K562 (cell line): ENCODE measurements around the gene GCN1. TPM values are rescaled to one million over a fixed set of nuclear protein-coding genes. Genes with fewer than 3 reads are reported as not detected.

ENCODE experiments used
- ARID3B ChIP-seq: fragments of 250-450 bp; sonication (Bioruptor Pico); IDR thresholded peaks from 2 replicates; pipeline ENCODE4 v1.4.0; 2020; ENCODE audit warnings: borderline replicate concordance
- BRF2 ChIP-seq: IDR thresholded peaks from 3 replicates; pipeline ENCODE4 v1.6.1; 2011; ENCODE audit warnings: borderline replicate concordance, mild to moderate bottlenecking; ENCODE audit not compliant: insufficient read length, insufficient read depth
- HMG20A ChIP-seq: fragments of 450-650 bp; formaldehyde crosslinking; conservative IDR thresholded peaks from 2 replicates; pipeline ENCODE4 v1.4.0; 2020; ENCODE audit warnings: mild to moderate bottlenecking, mixed read lengths
- IRF2 ChIP-seq: sonication (generic); formaldehyde crosslinking; IDR thresholded peaks from 2 replicates; pipeline ENCODE4 v1.8.1; 2022; ENCODE audit warnings: mild to moderate bottlenecking, missing genetic modification reagents
- MAZ ChIP-seq, 2 experiments: fragments of 450-650 bp in 1 of 2; sonication (generic) in 1 of 2; formaldehyde crosslinking; IDR thresholded peaks in 1 of 2; conservative IDR thresholded peaks in 1 of 2; 2 replicates each; pipeline versions ENCODE4 v1.4.0 to v1.5.0; 2020; ENCODE audit warnings: mild to moderate bottlenecking in 1 of 2, missing genetic modification reagents in 1 of 2
- NFE2 ChIP-seq: IDR thresholded peaks from 2 replicates; pipeline ENCODE4 v1.6.1; 2014; ENCODE audit warnings: antibody characterized with exemption, low read depth
- RUNX1 ChIP-seq: sonication (generic); IDR thresholded peaks from 2 replicates; pipeline ENCODE4 v1.6.1; 2016; ENCODE audit warnings: antibody characterized with exemption, low read depth
- SUPT5H ChIP-seq: fragments of 450-650 bp; IDR thresholded peaks from 2 replicates; pipeline ENCODE4 v1.6.1; 2016
- ZBTB7A ChIP-seq: IDR thresholded peaks from 2 replicates; pipeline ENCODE4 v1.6.1; 2011; ENCODE audit warnings: low read depth, mild to moderate bottlenecking, low read length, moderate library complexity, borderline replicate concordance; ENCODE audit not compliant: control insufficient read depth
- polyA plus RNA-seq, 8 experiments: library from polyadenylated mRNA; depleted of rRNA in 4 of 8; stranded (reverse) in 5 of 8; unstranded in 3 of 8; fragments of >200 nt; fragmentation: Nextera tagmentation in 2 of 8; fragmentation: Illumina TruSeq in 1 of 8; extraction: Ambion mirVana in 2 of 8; extraction: Trizol in 1 of 8; gene quantifications; 2 replicates each; pipeline versions ENCODE4 v1.2.1 to v1.2.3, GENCODE V29; 2011 to 2014; ENCODE audit warnings: inconsistent platforms in 1 of 8, missing spikeins in 1 of 8
- total RNA-seq, 7 experiments: library from RNA; depleted of rRNA in 6 of 7; stranded (reverse); fragments of >200 nt in 6 of 7; fragmentation: Illumina TruSeq in 2 of 7; extraction: Trizol in 2 of 7; gene quantifications; 2 replicates each; pipeline versions ENCODE4 v1.2.1 to v1.2.3, GENCODE V29; 2011 to 2021; ENCODE audit warnings: low replicate concordance in 1 of 7
- TF ChIP-seq, protein P1 (sequence below): fragments of 200-600 bp; sonication (generic); IDR thresholded peaks from one replicate; pipeline ENCODE4 v1.6.1; 2012; ENCODE audit warnings: mild to moderate bottlenecking, low read depth, low read length, inconsistent platforms
- TF ChIP-seq, protein P2 (sequence below): fragments of 250-450 bp; sonication (Bioruptor Pico); IDR thresholded peaks from 2 replicates; pipeline ENCODE4 v1.8.0; 2022; ENCODE audit warnings: moderate library complexity, mild to moderate bottlenecking, inconsistent platforms

GCN1 gene
- total and polyA plus RNA-seq, 9 of the 15 experiments (the other 6 are each of a cell fraction or from before 2014, with no cell fraction given), result 11.9 to 190 (median 51.7) TPM

- TF ChIP-seq, protein P1, sequence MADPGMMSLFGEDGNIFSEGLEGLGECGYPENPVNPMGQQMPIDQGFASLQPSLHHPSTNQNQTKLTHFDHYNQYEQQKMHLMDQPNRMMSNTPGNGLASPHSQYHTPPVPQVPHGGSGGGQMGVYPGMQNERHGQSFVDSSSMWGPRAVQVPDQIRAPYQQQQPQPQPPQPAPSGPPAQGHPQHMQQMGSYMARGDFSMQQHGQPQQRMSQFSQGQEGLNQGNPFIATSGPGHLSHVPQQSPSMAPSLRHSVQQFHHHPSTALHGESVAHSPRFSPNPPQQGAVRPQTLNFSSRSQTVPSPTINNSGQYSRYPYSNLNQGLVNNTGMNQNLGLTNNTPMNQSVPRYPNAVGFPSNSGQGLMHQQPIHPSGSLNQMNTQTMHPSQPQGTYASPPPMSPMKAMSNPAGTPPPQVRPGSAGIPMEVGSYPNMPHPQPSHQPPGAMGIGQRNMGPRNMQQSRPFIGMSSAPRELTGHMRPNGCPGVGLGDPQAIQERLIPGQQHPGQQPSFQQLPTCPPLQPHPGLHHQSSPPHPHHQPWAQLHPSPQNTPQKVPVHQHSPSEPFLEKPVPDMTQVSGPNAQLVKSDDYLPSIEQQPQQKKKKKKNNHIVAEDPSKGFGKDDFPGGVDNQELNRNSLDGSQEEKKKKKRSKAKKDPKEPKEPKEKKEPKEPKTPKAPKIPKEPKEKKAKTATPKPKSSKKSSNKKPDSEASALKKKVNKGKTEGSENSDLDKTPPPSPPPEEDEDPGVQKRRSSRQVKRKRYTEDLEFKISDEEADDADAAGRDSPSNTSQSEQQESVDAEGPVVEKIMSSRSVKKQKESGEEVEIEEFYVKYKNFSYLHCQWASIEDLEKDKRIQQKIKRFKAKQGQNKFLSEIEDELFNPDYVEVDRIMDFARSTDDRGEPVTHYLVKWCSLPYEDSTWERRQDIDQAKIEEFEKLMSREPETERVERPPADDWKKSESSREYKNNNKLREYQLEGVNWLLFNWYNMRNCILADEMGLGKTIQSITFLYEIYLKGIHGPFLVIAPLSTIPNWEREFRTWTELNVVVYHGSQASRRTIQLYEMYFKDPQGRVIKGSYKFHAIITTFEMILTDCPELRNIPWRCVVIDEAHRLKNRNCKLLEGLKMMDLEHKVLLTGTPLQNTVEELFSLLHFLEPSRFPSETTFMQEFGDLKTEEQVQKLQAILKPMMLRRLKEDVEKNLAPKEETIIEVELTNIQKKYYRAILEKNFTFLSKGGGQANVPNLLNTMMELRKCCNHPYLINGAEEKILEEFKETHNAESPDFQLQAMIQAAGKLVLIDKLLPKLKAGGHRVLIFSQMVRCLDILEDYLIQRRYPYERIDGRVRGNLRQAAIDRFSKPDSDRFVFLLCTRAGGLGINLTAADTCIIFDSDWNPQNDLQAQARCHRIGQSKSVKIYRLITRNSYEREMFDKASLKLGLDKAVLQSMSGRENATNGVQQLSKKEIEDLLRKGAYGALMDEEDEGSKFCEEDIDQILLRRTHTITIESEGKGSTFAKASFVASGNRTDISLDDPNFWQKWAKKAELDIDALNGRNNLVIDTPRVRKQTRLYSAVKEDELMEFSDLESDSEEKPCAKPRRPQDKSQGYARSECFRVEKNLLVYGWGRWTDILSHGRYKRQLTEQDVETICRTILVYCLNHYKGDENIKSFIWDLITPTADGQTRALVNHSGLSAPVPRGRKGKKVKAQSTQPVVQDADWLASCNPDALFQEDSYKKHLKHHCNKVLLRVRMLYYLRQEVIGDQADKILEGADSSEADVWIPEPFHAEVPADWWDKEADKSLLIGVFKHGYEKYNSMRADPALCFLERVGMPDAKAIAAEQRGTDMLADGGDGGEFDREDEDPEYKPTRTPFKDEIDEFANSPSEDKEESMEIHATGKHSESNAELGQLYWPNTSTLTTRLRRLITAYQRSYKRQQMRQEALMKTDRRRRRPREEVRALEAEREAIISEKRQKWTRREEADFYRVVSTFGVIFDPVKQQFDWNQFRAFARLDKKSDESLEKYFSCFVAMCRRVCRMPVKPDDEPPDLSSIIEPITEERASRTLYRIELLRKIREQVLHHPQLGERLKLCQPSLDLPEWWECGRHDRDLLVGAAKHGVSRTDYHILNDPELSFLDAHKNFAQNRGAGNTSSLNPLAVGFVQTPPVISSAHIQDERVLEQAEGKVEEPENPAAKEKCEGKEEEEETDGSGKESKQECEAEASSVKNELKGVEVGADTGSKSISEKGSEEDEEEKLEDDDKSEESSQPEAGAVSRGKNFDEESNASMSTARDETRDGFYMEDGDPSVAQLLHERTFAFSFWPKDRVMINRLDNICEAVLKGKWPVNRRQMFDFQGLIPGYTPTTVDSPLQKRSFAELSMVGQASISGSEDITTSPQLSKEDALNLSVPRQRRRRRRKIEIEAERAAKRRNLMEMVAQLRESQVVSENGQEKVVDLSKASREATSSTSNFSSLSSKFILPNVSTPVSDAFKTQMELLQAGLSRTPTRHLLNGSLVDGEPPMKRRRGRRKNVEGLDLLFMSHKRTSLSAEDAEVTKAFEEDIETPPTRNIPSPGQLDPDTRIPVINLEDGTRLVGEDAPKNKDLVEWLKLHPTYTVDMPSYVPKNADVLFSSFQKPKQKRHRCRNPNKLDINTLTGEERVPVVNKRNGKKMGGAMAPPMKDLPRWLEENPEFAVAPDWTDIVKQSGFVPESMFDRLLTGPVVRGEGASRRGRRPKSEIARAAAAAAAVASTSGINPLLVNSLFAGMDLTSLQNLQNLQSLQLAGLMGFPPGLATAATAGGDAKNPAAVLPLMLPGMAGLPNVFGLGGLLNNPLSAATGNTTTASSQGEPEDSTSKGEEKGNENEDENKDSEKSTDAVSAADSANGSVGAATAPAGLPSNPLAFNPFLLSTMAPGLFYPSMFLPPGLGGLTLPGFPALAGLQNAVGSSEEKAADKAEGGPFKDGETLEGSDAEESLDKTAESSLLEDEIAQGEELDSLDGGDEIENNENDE, result no peak
- TF ChIP-seq NFE2, result peak; percentile 93
- TF ChIP-seq RUNX1, result no peak
- 0 out of 4 replicates have a peak, but pooled peaks of 1 of the 2 experiments have one; percentile 35 for TF ChIP-seq MAZ (CRISPR knock-in tag; conservative IDR thresholded peaks at IDR 0.05 in 1 of 2, IDR thresholded peaks at IDR 0.05 in 1 of 2)
- TF ChIP-seq ZBTB7A, result peak; percentile 90
- TF ChIP-seq, protein P2, sequence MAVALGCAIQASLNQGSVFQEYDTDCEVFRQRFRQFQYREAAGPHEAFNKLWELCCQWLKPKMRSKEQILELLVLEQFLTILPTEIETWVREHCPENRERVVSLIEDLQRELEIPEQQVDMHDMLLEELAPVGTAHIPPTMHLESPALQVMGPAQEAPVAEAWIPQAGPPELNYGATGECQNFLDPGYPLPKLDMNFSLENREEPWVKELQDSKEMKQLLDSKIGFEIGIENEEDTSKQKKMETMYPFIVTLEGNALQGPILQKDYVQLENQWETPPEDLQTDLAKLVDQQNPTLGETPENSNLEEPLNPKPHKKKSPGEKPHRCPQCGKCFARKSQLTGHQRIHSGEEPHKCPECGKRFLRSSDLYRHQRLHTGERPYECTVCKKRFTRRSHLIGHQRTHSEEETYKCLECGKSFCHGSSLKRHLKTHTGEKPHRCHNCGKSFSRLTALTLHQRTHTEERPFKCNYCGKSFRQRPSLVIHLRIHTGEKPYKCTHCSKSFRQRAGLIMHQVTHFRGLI (CRISPR knock-in tag), result no peak
- TF ChIP-seq BRF2, result no peak
- TF ChIP-seq SUPT5H, result 0 out of 2 replicates have a peak, but pooled peaks have one; percentile 9
- no peak for TF ChIP-seq IRF2 (CRISPR knock-in tag)
- TF ChIP-seq HMG20A, result no peak
- TF ChIP-seq ARID3B (CRISPR knock-in tag), result no peak
Observed at GRCh38 chr12:120231316-120232011, 36.9 kb upstream of the GCN1 start (continued).
